Activated T-helper 17 cell treated with anti-CD3 and anti-CD28 coated beads, Interleukin-2, amount 50 U/mL, for 72 hours (primary cell): ENCODE measurements around the gene CCNA1. TPM values are rescaled to one million over a fixed set of nuclear protein-coding genes. Genes with fewer than 3 reads are reported as not detected.

Experiments used
- ATAC-seq: fragments of 150-1000 bp; cut with Tn5 transposase; replicated peaks from 2 replicates; pipeline ENCODE4 v1.10.0; 2021; ENCODE audit warnings: mild to moderate bottlenecking, moderate library complexity
- H3K27ac Mint-ChIP-seq: one replicate; pipeline ENCODE4 v1.8.0; 2022; ENCODE audit warnings: mixed read lengths
- H3K27me3 Mint-ChIP-seq: one replicate; pipeline ENCODE4 v1.8.0; 2022; ENCODE audit warnings: mixed read lengths
- H3K36me3 Mint-ChIP-seq: one replicate; pipeline ENCODE4 v1.8.0; 2022; ENCODE audit warnings: low read depth, mild to moderate bottlenecking, mixed read lengths
- H3K4me1 Mint-ChIP-seq: one replicate; pipeline ENCODE4 v1.8.0; 2022; ENCODE audit warnings: mixed read lengths
- H3K4me3 Mint-ChIP-seq: one replicate; pipeline ENCODE4 v1.8.0; 2022; ENCODE audit warnings: mild to moderate bottlenecking, mixed read lengths
- H3K9me3 Mint-ChIP-seq: one replicate; pipeline ENCODE4 v1.8.0; 2022; ENCODE audit warnings: mixed read lengths
- total RNA-seq, 2 donors: library from RNA; stranded (reverse); gene quantifications; one replicate each; pipeline ENCODE4 v1.2.3, GENCODE V29; 2022

CCNA1 gene
- total RNA-seq, 2 donors from 2014 or later = 0.34 to 0.76 TPM

DNA sequence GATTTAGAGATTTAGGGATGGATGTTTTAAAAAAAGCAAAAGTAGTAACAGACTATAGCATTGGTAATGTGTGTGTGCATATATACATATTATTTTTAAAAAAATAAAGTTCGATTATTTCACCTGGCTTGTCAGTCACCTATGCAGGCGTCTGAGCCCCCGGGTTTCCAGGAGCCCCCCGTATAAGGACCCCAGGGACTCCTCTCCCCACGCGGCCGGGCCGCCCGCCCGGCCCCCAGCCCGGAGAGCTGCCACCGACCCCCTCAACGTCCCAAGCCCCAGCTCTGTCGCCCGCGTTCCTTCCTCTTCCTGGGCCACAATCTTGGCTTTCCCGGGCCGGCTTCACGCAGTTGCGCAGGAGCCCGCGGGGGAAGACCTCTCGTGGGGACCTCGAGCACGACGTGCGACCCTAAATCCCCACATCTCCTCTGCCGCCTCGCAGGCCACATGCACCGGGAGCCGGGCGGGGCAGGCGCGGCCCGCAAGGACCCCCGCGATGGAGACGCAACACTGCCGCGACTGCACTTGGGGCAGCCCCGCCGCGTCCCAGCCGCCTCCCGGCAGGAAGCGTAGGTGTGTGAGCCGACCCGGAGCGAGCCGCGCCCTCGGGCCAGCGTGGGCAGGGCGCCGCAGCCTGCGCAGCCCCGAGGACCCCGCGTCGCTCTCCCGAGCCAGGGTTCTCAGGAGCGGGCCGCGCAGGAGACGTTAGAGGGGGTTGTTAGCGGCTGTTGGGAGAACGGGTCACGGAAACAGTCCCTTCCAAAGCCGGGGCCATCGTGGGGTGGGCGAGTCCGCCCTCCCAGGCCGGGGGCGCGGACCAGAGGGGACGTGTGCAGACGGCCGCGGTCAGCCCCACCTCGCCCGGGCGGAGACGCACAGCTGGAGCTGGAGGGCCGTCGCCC, 840 bp upstream of the CCNA1 start:
- H3K4me1 Mint-ChIP-seq = no peaks in the 10 kb centered on the region
- H3K36me3 Mint-ChIP-seq = no peaks in the 10 kb centered on the region
- no peak overlapping the region for H3K27ac Mint-ChIP-seq
- ATAC-seq = peak; percentile 57
- H3K4me3 Mint-ChIP-seq = peak overlapping the region; percentile 29
- H3K27me3 Mint-ChIP-seq = peaks cover 56% of the 10 kb centered on the region
- H3K9me3 Mint-ChIP-seq = peaks cover 5% of the 10 kb centered on the region

DNA sequence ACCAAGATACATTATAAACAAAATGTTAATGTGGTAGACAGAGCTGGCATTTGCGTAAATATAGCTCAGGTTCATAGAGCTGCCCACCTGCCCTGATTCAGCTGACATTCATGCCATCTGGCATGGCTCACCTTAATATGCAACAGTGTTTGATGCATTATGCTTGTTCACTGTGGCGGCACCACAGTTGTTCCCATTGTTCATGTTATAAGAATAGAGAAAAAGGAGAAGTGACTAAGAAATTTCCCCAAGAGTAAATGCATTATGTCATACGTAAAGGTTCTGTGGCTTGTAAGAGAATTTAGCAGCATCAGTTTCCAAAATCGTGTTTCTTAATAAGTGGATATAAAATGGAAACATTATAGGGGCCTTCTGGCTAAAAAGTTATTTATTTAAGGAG, 4.5 kb downstream of the CCNA1 start:
- peaks cover 27% of the 10 kb centered on the region for H3K27me3 Mint-ChIP-seq
- no peaks in the 10 kb centered on the region for H3K9me3 Mint-ChIP-seq
- ATAC-seq = no peak
- no peaks in the 10 kb centered on the region for H3K4me1 Mint-ChIP-seq
- H3K36me3 Mint-ChIP-seq = no peaks in the 10 kb centered on the region
- no peak overlapping the region for H3K4me3 Mint-ChIP-seq
- no peak overlapping the region for H3K27ac Mint-ChIP-seq

DNA sequence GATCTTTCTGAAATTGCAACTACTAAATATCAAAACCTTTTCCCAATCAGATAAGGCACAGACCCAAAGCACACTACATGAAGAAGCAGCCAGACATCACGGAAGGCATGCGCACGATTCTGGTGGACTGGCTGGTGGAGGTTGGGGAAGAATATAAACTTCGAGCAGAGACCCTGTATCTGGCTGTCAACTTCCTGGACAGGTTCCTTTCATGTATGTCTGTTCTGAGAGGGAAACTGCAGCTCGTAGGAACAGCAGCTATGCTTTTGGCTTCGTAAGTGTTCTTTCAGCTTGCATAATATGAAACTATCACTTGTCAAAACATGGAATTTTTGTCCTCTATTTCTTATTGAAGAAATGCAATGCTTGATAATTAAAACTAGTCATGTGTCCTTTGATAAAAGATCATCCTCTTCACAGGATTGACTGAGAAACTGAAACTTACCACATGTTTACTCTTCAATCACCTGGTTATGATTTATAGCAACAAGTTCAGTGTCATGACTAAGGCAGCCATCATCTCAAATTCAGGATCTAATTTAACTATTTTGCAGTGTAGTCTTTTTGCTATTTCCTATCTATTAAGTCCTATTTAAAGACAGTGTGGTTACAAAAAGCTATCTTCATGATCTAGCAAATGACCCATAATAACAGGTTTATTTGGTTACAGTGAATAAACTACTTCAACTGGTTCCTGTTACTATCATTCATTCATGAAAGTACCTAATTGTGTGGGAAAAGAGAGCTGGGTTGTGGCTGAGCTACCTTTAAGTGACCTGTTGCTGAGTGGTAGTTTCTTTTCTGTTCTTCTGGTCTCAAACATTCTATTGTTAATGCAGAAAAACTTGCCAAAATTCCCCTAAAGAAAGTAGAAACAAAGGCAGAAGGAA, 6.5 kb downstream of the CCNA1 start:
- Mint-ChIP-seq H3K4me3 (no peak overlapping the region), H3K36me3 (no peaks in the 10 kb centered on the region), H3K27me3 (peaks cover 14% of the 10 kb centered on the region), H3K27ac (no peak overlapping the region), H3K9me3 (no peaks in the 10 kb centered on the region), H3K4me1 (no peaks in the 10 kb centered on the region)
- ATAC-seq = peak; percentile 39

DNA sequence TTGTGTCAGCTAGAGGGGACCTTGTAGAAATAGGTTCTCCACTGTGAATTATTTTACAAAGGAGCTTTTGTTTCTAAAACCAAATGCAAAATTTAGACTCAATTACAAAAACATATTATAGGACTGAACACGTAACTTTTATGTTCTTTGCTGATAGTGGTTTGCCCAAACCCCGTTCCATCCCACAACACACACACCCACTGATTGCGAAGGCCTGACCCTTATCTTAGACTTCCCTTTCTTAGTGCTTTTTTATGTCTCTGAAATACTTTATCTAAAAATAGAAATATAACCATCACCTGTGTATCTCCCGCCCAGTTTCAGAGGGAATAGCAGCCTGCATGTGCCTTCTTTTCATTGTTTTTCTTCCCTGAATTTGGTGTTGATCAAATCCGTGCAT, 13.0 kb downstream of the CCNA1 start:
- H3K27ac Mint-ChIP-seq = no peak overlapping the region
- no peaks in the 10 kb centered on the region for H3K4me1 Mint-ChIP-seq
- H3K9me3 Mint-ChIP-seq = no peaks in the 10 kb centered on the region
- H3K27me3 Mint-ChIP-seq = peaks cover 15% of the 10 kb centered on the region
- no peak overlapping the region for H3K4me3 Mint-ChIP-seq
- no peak for ATAC-seq
- no peaks in the 10 kb centered on the region for H3K36me3 Mint-ChIP-seq

DNA sequence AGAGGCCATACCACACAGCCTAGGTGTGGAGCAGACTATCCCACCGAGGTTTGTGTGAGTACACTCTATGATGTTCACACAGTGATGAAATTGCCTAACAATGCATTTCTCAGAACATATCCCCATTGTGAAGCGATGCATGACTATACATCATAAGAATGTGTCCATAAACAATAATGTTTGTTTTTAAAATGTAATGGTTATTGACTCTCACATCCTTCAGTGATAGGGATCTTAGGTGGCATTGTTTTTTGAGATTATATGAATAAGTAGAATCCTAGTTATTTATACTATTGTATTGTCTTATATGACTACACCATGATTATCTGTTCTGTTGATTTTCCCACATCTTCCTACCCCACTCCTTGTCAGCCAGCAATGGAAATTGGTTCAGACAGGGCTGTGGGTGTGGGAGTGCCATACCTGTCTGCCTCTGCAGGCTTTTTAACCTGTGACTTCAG, 13.6 kb downstream of the CCNA1 start:
- Mint-ChIP-seq H3K4me3 (no peak overlapping the region), H3K27ac (no peak overlapping the region), H3K4me1 (no peaks in the 10 kb centered on the region), H3K36me3 (no peaks in the 10 kb centered on the region), H3K27me3 (peaks cover 15% of the 10 kb centered on the region), H3K9me3 (no peaks in the 10 kb centered on the region)
- ATAC-seq = no peak

DNA sequence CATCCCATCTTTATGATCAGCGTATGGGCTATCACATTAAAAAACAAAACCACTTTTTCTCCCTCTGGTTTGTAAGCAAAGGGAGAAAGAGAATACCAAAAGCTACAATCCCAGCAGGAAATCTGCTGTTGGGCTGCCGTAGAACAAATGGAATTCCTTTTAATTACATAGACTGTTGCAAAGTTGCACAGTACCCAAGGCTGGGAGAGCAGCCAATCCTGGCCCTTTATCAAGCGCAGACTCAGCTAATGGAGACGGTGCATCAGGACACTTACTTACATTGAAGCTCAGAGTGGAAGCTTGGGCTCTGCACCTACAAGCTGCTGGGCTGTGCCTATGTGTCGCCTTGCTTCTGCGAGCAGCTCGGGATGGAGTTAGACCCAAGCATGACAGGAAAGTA, 15.2 kb downstream of the CCNA1 start:
- Mint-ChIP-seq H3K36me3 (no peaks in the 10 kb centered on the region), H3K27me3 (peaks cover 18% of the 10 kb centered on the region)

DNA sequence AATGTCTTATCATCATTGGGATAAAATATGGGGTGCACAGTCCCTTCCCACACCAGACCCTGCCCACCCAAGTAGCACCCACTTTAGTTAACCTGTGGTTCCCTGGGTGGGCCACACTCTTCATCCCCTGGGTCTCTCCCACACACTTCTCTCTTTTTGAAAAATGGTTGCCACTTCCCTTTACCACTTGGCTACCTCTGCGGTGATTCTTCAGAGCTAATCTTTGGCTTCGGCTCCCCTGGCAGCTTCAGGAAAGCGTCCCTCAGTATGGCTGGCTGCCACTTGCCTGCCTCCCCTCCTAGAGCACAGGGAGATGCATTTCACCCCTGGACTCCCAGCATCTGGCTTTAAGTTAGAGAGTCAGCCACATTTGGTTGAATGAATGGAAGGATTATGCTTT, 18.2 kb downstream of the CCNA1 start:
- H3K36me3 Mint-ChIP-seq = no peaks in the 10 kb centered on the region
- peaks cover 19% of the 10 kb centered on the region for H3K27me3 Mint-ChIP-seq
- no peak overlapping the region for H3K4me3 Mint-ChIP-seq
- ATAC-seq = no peak
- H3K4me1 Mint-ChIP-seq = no peaks in the 10 kb centered on the region
- no peaks in the 10 kb centered on the region for H3K9me3 Mint-ChIP-seq
- H3K27ac Mint-ChIP-seq = no peak overlapping the region

More for the DNA sequence above, 15.2 kb downstream of the CCNA1 start:
- no peak for ATAC-seq
- no peak overlapping the region for H3K27ac Mint-ChIP-seq
- no peaks in the 10 kb centered on the region for H3K4me1 Mint-ChIP-seq
- H3K4me3 Mint-ChIP-seq = no peak overlapping the region
- no peaks in the 10 kb centered on the region for H3K9me3 Mint-ChIP-seq

DNA sequence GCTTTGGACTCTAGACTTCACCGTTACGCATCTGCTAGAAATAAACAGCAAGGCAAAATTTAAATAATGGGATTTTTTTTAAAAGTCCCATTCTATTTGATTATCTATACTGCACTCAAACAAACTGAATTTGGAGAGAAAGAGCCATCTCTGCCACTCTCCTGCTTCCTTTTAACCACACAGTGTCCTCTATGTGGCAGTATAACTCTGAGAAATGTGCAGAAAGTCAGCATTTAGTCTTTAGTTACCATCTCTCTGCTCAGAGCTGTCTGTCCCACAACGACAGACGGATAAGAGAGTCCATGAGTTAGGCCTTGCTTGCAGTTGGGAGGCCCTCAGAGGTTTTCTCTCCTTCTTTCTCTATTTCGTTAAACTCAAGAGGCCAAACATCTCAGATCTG, 21.2 kb downstream of the CCNA1 start:
- no peak for ATAC-seq
- no peaks in the 10 kb centered on the region for H3K36me3 Mint-ChIP-seq
- H3K4me3 Mint-ChIP-seq = no peak overlapping the region
- H3K4me1 Mint-ChIP-seq = no peaks in the 10 kb centered on the region
- no peaks in the 10 kb centered on the region for H3K9me3 Mint-ChIP-seq
- peaks cover 11% of the 10 kb centered on the region for H3K27me3 Mint-ChIP-seq
- no peak overlapping the region for H3K27ac Mint-ChIP-seq

DNA sequence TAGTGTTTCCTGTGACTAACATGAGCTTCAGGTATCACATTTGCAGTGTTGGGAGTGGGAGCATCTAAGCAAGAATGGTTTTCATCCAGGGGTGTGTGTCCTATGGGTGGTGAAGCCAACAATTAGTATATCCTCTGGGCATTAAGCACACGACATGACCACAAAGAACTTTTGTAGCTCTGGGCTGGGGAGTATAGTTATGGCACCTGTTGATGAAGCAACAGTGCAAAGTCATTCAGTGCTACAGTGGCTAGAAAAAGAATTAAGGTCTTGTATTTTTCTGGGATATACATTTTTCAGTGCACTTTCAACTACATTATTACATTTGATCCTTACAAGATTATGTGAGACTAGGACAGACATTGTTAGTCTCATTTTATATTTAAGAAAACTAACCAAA, 21.8 kb downstream of the CCNA1 start:
- no peak overlapping the region for H3K4me3 Mint-ChIP-seq
- H3K27ac Mint-ChIP-seq = no peak overlapping the region
- no peaks in the 10 kb centered on the region for H3K4me1 Mint-ChIP-seq
- no peak for ATAC-seq
- H3K9me3 Mint-ChIP-seq = no peaks in the 10 kb centered on the region
- peaks cover 11% of the 10 kb centered on the region for H3K27me3 Mint-ChIP-seq
- no peaks in the 10 kb centered on the region for H3K36me3 Mint-ChIP-seq

DNA sequence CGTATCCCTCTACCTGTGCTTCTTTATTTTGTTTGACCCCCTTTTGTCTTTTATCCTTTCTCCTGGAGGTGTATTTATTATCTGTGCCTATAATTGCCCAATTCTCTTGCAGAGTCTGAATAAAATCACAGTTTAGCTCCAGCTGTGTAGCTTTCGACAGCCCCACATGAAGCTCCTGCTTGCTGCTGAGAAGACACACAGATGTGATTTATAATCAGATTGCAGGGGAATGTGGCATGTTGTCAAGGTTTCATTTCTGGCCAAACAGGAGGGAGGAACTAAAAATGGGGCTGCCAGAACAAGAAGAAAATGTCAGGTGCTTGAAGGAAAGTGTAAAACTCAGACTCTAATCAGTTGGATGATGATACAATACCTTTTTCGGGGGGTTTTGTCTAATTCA, 22.7 kb downstream of the CCNA1 start:
- Mint-ChIP-seq H3K27ac (no peak overlapping the region), H3K36me3 (no peaks in the 10 kb centered on the region), H3K4me3 (no peak overlapping the region), H3K4me1 (no peaks in the 10 kb centered on the region), H3K27me3 (peaks cover 11% of the 10 kb centered on the region), H3K9me3 (no peaks in the 10 kb centered on the region)
- ATAC-seq = no peak

DNA sequence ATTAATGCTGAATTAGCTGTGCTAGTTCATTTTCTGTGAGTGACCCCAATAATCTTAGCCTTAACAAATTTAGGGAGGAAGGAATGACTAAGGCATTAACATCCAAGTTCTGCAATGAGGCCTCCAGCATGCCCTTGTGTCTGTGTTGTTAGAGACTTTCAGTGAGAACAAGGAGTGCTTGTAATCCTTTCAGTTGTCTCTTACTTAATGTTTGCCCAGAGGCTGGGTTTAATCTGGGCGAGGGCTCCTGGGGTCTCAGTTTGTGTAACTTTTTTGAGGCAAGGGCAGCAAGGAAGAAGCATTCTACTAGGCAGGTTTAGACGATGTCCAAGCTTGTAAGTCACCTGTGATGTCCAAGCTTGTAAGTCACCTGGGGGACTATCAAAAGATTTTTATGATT, 24.3 kb downstream of the CCNA1 start:
- Mint-ChIP-seq H3K27me3 (peaks cover 11% of the 10 kb centered on the region), H3K4me3 (no peak overlapping the region), H3K9me3 (no peaks in the 10 kb centered on the region), H3K36me3 (no peaks in the 10 kb centered on the region), H3K27ac (no peak overlapping the region), H3K4me1 (no peaks in the 10 kb centered on the region)
- no peak for ATAC-seq

DNA sequence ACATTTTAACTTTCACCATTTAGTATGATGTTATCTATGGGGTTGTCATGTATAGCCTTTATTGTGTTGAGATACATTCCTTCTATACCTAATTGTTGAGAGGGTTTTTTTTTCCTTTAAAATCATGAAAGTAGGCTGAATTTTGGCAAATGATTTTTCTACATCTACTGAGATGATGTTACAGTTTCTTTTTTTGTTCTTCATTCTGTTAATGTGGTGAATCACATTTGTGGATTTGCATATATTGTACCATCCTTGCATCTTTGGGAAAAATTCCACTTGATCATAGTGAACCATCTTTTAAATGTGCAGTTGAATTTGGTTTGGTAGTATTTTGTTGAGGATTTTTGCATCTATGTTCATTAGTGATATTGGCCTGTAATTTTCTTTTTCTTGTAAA, 29.2 kb downstream of the CCNA1 start:
- ATAC-seq = no peak
- H3K36me3 Mint-ChIP-seq = no peaks in the 10 kb centered on the region
- no peaks in the 10 kb centered on the region for H3K27me3 Mint-ChIP-seq
- H3K27ac Mint-ChIP-seq = no peak overlapping the region
- no peaks in the 10 kb centered on the region for H3K4me1 Mint-ChIP-seq
- H3K9me3 Mint-ChIP-seq = no peaks in the 10 kb centered on the region
- no peak overlapping the region for H3K4me3 Mint-ChIP-seq

DNA sequence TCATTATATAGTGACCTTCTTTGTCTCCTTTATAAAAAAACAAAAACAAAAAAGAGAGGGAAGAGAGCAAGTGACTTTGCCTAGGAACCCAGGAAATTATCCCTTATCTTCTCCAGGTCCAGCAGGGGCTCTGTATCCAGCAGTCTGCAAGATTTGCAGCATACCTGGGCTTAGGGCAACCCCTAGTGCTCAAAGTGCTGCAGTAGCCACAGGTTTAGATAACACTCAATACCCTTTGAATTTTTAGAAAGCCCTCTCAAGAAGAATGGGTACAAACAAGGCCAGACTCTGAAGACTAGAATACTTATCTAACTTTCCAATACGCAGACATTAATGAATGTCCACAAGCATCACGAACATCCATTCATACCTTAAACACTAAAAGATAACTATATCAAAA, 43.2 kb downstream of the CCNA1 start:
- Mint-ChIP-seq H3K27ac (no peak overlapping the region), H3K36me3 (no peaks in the 10 kb centered on the region), H3K9me3 (peaks cover 11% of the 10 kb centered on the region), H3K27me3 (peaks cover 13% of the 10 kb centered on the region), H3K4me1 (no peaks in the 10 kb centered on the region), H3K4me3 (no peak overlapping the region)
- no peak for ATAC-seq

DNA sequence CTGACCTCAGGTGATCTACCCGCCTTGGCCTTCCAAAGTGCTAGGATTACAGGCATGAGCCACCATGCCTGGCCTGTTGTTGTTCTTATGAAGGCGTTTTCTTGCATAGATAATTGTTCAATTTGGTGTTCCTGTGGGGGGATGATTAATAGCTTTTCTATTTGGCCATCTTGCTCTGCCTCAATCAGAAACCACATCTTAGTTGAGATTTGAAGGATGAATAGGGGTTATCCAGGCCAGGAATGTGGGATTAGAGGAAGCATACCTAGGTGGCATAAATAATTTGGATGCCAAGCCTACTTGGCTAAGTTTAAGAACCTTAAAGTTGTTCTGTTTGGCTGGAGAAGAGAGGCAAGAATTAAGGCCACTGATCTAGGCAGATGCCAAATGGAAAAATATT, 44.4 kb downstream of the CCNA1 start:
- Mint-ChIP-seq H3K9me3 (peaks cover 15% of the 10 kb centered on the region), H3K27me3 (peaks cover 13% of the 10 kb centered on the region), H3K4me1 (no peaks in the 10 kb centered on the region), H3K4me3 (no peak overlapping the region), H3K27ac (no peak overlapping the region), H3K36me3 (no peaks in the 10 kb centered on the region)
- no peak for ATAC-seq
